ENCODE data around the gene OSBPL5.

DNA sequence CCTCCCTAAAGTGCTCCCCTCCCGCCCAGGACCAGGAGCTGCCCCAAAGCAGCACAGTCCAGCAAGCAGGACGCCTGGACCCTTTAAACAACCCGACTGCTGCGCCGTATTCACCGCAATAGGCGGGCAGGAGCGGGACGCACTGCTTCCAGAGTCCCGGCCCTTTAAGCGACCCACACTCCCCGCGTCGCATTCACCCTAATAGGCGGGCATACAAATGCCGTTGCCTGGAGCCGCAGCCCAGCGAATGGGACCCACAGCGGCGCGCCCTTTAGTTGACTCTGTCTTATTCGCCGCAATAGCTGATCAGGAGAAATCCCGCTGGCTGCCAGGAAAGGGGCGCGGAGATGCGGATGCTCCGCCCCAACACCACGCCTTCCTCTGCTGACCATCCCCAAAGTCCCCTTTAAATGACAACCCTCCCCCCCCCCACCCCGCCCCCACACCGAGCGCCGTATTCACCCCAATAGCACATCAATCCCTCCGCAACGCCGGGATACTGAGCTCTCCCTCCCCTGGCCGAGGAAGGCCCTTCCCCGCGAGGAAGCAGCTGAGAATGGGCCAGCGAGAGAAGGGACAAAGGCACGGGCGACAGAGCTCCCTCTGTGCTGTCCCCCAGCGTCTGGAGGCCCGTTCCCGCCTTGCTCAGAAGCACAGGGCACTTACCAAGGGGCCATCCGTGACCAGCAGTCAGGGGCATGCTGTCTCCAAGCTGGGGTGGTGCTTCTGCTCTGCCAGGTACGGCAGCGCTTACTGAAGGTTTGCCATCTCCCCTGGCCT lies 4.7 kb downstream of the OSBPL5 start:
- TF ChIP-seq ZNF274 (IDR thresholded peaks at IDR 0.05; ENCODE audit: low read depth, low read length), result no peak
- no peak for TF ChIP-seq SUZ12 (IDR thresholded peaks at IDR 0.05; ENCODE audit: extremely low read depth, insufficient read depth, insufficient read length)
- no peak for TF ChIP-seq YY1 (IDR thresholded peaks at IDR 0.05; ENCODE audit: insufficient read depth, insufficient read length)
